Memory B cell (primary cell): ENCODE data around the gene IKZF4.
"Not testable (repeated sequence)": the region's sequence is repeated elsewhere in the genome, so short reads cannot be mapped to it uniquely, and the experiment has no call there.

Experiments used
- ATAC-seq: fragments of 150-1000 bp; cut with Tn5 transposase; 2 replicates; pipeline ENCODE4 v1.10.0; 2021; ENCODE audit warnings: low read depth, mild to moderate bottlenecking, moderate library complexity
- DNase-seq, 2 donors: peaks; one replicate each; pipeline ENCODE4 v3.0.0; 2022; ENCODE audit warnings: low spot score in 2 of 2
- H3K27ac Mint-ChIP-seq: one replicate; pipeline ENCODE4 v1.8.0; 2022; ENCODE audit warnings: mild to moderate bottlenecking, moderate library complexity, mixed read lengths
- H3K27me3 Mint-ChIP-seq: one replicate; pipeline ENCODE4 v1.8.0; 2022; ENCODE audit warnings: mixed read lengths
- H3K36me3 Mint-ChIP-seq: one replicate; pipeline ENCODE4 v1.8.0; 2022; ENCODE audit warnings: mild to moderate bottlenecking, mixed read lengths
- H3K4me1 Mint-ChIP-seq: one replicate; pipeline ENCODE4 v1.8.0; 2022; ENCODE audit warnings: mixed read lengths
- H3K4me3 Mint-ChIP-seq: one replicate; pipeline ENCODE4 v1.8.0; 2022; ENCODE audit warnings: mild to moderate bottlenecking, moderate library complexity, mixed read lengths
- H3K9me3 Mint-ChIP-seq: one replicate; pipeline ENCODE4 v1.8.0; 2022; ENCODE audit warnings: mixed read lengths

Gene IKZF4

DNA sequence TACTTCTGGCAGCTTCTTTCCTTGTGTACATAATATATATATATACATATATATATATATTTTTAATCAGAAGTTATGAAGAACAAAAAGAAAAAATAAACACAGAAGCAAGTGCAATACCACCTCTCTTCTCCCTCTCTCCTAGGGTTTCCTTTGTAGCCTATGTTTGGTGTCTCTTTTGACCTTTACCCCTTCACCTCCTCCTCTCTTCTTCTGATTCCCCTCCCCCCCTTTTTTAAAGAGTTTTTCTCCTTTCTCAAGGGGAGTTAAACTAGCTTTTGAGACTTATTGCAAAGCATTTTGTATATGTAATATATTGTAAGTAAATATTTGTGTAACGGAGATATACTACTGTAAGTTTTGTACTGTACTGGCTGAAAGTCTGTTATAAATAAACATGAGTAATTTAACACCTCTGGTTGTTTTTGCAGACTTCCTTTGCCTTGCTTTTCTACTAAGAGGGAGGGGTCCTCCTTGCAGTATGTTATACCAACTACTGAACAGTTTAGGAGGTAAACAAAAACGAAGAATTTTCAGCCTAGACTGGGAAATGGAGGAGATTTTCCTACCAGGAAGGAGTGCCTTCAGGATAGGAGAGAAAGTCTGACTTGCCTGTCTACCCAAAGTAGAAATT is 17.3 kb downstream of the IKZF4 start:
- H3K4me1 Mint-ChIP-seq, result peaks cover 11% of the 10 kb centered on the region
- no peak overlapping the region for H3K27ac Mint-ChIP-seq
- no peak for ATAC-seq
- H3K27me3 Mint-ChIP-seq, result no peaks in the 10 kb centered on the region
- H3K9me3 Mint-ChIP-seq, result no peaks in the 10 kb centered on the region
- DNase-seq, result no peak
- no peak overlapping the region for H3K4me3 Mint-ChIP-seq
- H3K36me3 Mint-ChIP-seq, result peaks cover 15% of the 10 kb centered on the region

DNA sequence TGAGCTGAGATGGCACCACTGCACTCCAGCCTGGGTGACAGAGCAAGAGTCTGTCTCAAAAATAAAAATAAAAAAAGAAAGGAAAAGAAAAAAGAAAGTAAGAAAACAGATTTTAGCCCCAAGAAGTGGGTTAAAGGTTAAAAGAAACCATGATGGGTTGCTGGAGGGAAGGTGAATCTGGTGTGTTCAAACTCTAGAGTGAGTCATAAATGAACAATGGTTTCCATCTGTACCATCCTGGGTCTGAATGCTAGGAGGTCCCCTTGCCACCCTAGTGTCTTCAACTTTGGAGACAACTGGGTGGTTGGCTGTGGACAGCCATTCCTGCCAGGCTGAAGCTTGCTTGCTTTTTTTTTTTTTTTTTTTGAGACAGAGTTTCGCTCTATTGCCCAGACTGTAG is 19.3 kb downstream of the IKZF4 start:
- ATAC-seq, result no peak
- no peak for DNase-seq
- H3K27me3 Mint-ChIP-seq, result no peaks in the 10 kb centered on the region
- peaks cover 20% of the 10 kb centered on the region for H3K36me3 Mint-ChIP-seq
- no peak overlapping the region for H3K27ac Mint-ChIP-seq
- H3K4me1 Mint-ChIP-seq, result peaks cover 13% of the 10 kb centered on the region
- no peaks in the 10 kb centered on the region for H3K9me3 Mint-ChIP-seq
- no peak overlapping the region for H3K4me3 Mint-ChIP-seq

DNA sequence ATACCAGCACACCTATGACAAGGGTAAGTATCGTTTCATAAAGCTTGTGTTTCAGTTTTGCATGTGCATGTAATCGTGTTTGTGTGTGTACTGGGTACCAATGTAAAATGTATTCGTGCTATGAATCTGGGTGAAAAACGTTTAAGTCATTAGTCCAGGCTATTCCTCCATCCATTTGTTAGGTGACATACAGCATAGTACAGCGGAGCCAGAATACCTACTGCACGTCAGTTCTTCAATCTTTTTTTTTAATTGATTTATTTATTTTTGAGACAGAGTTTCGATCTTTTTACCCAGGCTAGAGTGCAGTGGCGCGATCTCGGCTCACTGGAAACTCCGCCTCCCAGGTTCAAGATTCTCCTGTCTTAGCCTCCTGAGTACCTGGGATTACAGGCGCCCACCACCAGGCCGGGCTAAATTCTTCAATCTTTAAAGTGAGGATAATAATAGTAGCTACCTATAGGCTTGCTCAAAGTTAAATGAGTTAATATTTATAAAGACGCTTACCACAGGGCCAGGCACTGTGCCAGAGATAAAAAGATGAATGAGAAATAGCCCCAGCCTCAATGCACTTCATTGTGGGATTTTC is 20.2 kb downstream of the IKZF4 start:
- DNase-seq (no peak), ATAC-seq (no peak)
- no peaks in the 10 kb centered on the region for H3K9me3 Mint-ChIP-seq
- H3K27ac Mint-ChIP-seq, result peak overlapping the region; percentile 93
- peaks cover 13% of the 10 kb centered on the region for H3K4me1 Mint-ChIP-seq
- no peaks in the 10 kb centered on the region for H3K27me3 Mint-ChIP-seq
- H3K4me3 Mint-ChIP-seq, result peak overlapping the region; percentile 93
- peaks cover 16% of the 10 kb centered on the region for H3K36me3 Mint-ChIP-seq

DNA sequence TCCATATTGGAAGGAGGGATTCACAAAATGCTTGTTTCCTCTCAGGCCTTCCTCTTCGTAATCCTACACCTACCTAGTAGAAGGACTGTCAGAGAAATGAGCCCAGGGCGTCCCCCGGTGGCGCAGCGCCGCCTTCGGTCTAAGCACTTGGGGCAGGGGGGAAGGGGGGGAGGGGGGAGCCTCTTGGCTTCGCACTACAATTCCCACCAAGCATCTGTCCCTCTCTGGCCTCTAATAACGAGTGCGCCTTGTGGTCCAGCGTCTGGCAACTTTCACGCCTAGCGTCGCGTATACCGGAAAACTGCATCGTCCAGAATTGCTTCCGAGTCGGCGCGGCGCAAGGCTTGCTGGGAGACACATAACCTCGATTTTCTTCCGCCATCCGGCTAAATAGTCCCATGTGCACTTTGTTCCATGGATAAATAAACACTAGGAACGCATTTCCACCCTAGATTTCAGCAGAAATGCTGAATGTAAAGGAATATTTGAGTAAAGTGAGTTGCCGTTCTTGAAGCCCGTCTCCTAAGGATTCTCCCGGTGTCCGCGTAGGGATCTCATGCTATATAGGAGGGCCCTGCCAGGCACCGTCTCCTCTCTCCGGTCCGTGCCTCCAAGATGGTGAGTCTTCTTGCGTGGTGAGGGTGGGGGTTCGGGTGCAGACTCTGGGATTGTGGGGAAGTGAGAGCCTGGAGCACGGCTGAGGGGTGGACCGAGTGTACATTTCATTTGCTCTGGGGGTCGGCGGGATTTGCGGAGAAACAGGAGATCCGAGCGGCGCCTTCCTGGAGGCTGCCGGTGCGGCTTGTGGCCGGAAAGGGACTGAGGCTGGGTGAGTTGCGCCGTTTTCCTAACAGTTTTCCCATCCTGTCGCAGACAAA is 20.9 kb downstream of the IKZF4 start, which contains the start of gene RPS26:
Gene RPS26 (plus strand): TSS at position 367 of the 878 bp plus-strand sequence. CDS start 249 bp downstream, at position 616.
- Mint-ChIP-seq H3K9me3 (no peaks in the 10 kb centered on the region), H3K27ac (peak within 1 kb of the TSS; percentile 93), H3K4me1 (peaks cover 16% of the 10 kb centered on the region), H3K36me3 (peaks cover 15% of the 10 kb centered on the region), H3K27me3 (no peaks in the 10 kb centered on the region), H3K4me3 (peak within 1 kb of the TSS; percentile 93)
- DNase-seq (peak; percentile 84 to 91), ATAC-seq (peak; percentile 93)

DNA sequence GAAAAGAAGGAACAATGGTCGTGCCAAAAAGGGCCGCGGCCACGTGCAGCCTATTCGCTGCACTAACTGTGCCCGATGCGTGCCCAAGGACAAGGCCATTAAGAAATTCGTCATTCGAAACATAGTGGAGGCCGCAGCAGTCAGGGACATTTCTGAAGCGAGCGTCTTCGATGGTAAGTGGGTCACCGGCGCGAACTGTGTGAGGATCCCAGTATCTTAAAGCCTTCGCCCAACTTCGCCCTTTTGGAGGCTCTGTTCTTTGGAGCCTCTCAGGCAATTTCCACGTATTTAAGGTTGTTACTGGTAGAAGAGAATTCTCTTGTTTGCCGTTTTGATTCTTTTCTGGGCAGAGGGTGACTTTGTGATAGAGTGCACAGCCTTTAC is 21.6 kb downstream of the IKZF4 start:
- Mint-ChIP-seq H3K4me1 (peaks cover 16% of the 10 kb centered on the region), H3K4me3 (peak overlapping the region; percentile 93), H3K27ac (peak overlapping the region; percentile 93), H3K36me3 (peaks cover 13% of the 10 kb centered on the region)
- not testable (repeated sequence) for H3K9me3 Mint-ChIP-seq, ATAC-seq, H3K27me3 Mint-ChIP-seq, DNase-seq

DNA sequence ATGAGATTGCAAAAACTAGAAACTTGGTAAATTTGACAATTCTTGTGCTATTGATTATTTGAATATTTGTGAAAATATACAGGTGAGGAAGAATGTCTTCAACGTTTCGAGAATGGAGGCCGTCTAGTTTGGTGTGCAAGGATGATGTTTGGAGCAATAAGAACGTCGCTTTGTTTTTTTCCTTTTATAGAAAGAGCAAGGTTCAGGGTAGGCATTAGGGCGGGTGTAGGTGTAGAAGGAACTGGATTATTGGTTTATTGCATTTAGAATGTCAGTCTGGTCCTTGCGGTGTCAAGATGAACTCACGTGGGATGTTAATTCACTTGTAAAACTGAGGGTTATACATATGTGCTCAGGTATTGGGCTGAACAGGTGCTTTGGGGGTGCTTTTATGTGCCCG is 22.0 kb downstream of the IKZF4 start:
- peaks cover 13% of the 10 kb centered on the region for H3K36me3 Mint-ChIP-seq
- peak overlapping the region; percentile 93 for H3K27ac Mint-ChIP-seq
- H3K4me1 Mint-ChIP-seq, result peaks cover 16% of the 10 kb centered on the region
- ATAC-seq (no peak), DNase-seq (no peak)
- H3K9me3 Mint-ChIP-seq, result no peaks in the 10 kb centered on the region
- no peaks in the 10 kb centered on the region for H3K27me3 Mint-ChIP-seq
- H3K4me3 Mint-ChIP-seq, result peak overlapping the region; percentile 93

DNA sequence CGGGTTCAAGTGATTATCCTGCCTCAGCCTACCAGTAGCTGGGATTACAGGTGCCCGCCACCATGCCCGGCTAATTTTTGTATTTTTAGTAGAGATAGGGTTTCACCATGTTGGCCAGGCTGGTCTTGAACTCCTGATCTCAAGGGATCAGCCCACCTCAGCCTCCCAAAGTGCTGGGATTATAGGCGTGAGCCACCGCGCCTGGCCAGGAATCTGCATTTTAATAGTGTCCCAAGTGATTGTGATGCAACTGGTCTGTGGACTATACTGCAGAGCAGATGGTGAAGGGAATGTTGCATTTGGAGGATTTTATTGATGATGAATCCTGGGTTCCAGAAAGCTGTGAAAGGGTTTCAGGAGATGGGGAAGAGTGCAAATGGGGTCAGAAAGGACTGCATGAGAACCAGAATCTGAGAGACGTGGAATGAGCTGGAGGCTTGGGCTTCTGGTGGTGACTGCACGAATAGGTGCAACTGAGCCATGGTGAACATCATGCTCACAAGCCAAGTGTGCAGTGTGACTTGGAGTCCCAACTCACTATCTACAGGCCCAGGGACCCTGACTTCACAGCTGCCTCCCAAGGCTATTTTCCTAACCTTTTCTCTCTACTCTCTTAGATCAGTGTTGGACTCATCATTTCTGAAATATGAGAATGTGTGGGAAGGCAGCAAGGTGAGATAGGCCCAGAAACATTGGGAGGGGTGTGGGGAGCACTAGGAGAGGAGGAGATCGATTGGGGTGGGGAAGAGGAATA is 25.4 kb downstream of the IKZF4 start:
- ATAC-seq (no peak), DNase-seq (no peak)
- no peaks in the 10 kb centered on the region for H3K27me3 Mint-ChIP-seq
- peaks cover 13% of the 10 kb centered on the region for H3K36me3 Mint-ChIP-seq
- H3K27ac Mint-ChIP-seq, result peak overlapping the region; percentile 82
- no peaks in the 10 kb centered on the region for H3K9me3 Mint-ChIP-seq
- H3K4me1 Mint-ChIP-seq, result peaks cover 16% of the 10 kb centered on the region
- H3K4me3 Mint-ChIP-seq, result no peak overlapping the region

DNA sequence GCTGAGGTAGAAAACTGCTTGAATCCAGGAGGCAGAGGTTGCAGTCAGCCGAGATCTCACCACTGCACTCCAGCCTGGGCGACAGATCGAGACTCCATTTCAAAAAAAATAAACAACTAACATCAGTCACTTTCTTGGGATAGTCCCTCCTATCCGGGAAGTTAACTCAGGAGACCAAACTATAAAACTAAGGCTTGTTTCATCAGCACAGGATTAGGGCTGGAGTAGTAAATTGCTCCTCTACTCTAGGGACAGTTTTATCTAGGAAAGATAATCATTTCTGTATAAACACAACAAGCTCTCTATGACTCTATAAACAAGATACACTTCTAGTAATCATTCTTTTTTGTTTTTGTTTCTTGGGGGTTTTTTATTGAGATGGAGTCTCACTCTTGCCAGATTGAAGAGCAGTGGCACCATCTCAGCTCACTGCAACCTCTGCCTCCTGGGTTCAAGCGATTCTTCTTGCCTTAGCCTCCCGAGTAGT is 32.6 kb downstream of the IKZF4 start:
- Mint-ChIP-seq H3K27ac (no peak overlapping the region), H3K4me1 (no peaks in the 10 kb centered on the region), H3K4me3 (no peak overlapping the region), H3K36me3 (peaks cover 2% of the 10 kb centered on the region), H3K27me3 (no peaks in the 10 kb centered on the region), H3K9me3 (no peaks in the 10 kb centered on the region)
- no peak for DNase-seq
- no peak for ATAC-seq

DNA sequence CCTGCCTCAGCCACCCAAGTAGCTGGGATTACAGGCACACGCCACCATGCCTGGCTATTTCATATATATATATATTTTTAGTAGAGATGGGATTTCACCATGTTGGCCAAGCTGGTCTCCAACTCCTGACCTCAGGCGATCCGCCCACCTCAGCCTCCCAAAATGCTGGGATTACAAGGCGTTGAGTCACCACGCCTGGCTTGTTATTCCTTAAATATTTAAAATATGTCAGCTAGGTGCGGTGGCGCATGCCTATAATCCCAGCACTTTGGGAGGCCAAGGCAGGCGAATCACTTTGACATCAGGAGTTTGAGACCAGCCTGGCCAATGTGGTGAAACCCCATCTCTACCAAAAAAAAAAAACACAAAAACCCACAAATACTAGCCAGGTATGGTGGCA is 39.1 kb downstream of the IKZF4 start:
- not testable (repeated sequence) for H3K36me3 Mint-ChIP-seq, H3K27ac Mint-ChIP-seq, H3K4me1 Mint-ChIP-seq, ATAC-seq, H3K4me3 Mint-ChIP-seq, H3K9me3 Mint-ChIP-seq, H3K27me3 Mint-ChIP-seq, DNase-seq

DNA sequence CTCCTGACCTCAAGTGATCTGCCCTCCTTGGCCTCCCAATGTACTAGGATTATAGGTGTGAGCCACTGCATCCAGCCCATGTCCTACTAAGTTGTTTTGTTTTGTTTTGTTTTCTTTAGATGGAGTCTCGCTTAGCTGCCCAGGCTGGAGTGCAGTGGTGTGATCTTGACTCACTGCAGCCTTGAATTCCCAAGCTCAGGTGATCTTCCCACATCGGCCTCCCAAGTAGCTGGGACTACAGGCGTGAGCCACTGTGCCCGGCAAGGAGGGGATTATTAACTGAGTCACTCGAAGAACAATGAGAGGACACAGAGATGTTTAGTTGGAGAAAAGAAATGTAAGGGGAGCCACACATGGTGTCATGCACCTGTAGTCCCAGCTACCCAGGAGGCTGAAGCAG is 41.1 kb downstream of the IKZF4 start:
- H3K27ac Mint-ChIP-seq, result no peak overlapping the region
- no peaks in the 10 kb centered on the region for H3K4me1 Mint-ChIP-seq
- H3K4me3 Mint-ChIP-seq, result no peak overlapping the region
- no peak for ATAC-seq
- no peaks in the 10 kb centered on the region for H3K27me3 Mint-ChIP-seq
- H3K36me3 Mint-ChIP-seq, result peaks cover 2% of the 10 kb centered on the region
- peaks cover 2% of the 10 kb centered on the region for H3K9me3 Mint-ChIP-seq
- no peak for DNase-seq

DNA sequence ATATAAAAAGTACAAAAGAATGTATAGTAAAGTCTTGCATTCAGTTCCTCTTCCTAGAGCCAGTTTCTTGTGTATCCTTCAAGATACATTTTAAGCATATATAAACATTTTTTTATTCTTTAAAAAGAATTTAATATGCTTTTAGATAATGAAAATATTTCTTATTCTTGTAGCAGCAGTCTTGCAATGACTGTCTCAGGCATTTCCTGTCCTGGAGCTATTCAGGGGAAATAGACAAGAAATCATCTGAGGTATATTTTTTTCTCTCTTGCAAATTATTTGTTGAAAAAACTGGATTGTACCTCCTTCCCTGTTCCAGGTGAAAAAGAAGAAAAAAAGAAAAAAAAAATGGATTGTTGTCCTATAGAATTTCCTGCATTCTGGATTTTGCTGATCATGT is 42.2 kb downstream of the IKZF4 start:
- DNase-seq (no peak), ATAC-seq (no peak)
- H3K27ac Mint-ChIP-seq, result no peak overlapping the region
- no peaks in the 10 kb centered on the region for H3K27me3 Mint-ChIP-seq
- H3K4me3 Mint-ChIP-seq, result no peak overlapping the region
- peaks cover 2% of the 10 kb centered on the region for H3K9me3 Mint-ChIP-seq
- no peaks in the 10 kb centered on the region for H3K4me1 Mint-ChIP-seq
- H3K36me3 Mint-ChIP-seq, result peaks cover under 1% of the 10 kb centered on the region

DNA sequence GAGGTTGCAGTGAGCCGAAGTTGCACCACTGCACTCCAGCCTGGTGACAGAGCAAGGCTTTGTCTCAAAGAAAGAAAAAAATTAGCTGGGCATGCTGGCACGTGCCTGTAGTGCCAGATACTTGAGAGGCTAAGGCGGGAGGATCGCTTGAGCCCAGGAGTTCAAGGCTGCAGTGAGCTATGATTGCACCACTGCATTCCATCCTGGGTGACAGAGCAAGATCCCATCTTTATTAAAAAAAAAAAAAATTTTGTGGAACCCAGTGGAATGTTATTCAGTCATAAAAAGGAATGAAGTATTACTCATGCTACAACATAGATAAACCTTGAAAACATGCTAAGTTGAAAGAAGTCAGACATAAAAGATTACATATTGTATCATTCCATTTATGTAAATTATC is 50.8 kb downstream of the IKZF4 start:
- Mint-ChIP-seq H3K4me3 (no peak overlapping the region), H3K9me3 (no peaks in the 10 kb centered on the region), H3K27me3 (peaks cover 2% of the 10 kb centered on the region), H3K36me3 (no peaks in the 10 kb centered on the region), H3K27ac (no peak overlapping the region), H3K4me1 (no peaks in the 10 kb centered on the region)
- DNase-seq (no peak), ATAC-seq (no peak)

DNA sequence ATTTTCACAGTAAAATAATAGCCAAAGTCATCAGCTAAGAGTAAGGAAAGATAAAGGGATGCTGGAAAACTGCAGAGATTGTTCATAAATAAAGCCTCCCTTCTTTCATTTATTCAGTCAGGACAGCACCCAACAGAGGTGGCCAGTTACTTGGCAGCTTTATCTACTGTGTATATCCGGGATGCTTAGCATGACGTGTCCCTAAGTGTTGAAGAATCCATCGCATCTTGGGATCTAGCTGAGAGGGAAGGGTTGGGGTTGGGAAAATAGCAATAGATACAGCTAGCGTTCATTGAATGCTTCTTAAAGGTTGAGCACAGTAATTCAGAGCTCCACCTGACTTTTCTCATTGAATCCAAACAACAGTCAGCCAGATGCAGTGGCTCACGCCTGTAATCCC is 53.6 kb downstream of the IKZF4 start:
- no peak overlapping the region for H3K4me3 Mint-ChIP-seq
- no peaks in the 10 kb centered on the region for H3K4me1 Mint-ChIP-seq
- no peaks in the 10 kb centered on the region for H3K36me3 Mint-ChIP-seq
- no peaks in the 10 kb centered on the region for H3K9me3 Mint-ChIP-seq
- H3K27me3 Mint-ChIP-seq, result peaks cover 2% of the 10 kb centered on the region
- no peak overlapping the region for H3K27ac Mint-ChIP-seq
- DNase-seq (no peak), ATAC-seq (no peak)

DNA sequence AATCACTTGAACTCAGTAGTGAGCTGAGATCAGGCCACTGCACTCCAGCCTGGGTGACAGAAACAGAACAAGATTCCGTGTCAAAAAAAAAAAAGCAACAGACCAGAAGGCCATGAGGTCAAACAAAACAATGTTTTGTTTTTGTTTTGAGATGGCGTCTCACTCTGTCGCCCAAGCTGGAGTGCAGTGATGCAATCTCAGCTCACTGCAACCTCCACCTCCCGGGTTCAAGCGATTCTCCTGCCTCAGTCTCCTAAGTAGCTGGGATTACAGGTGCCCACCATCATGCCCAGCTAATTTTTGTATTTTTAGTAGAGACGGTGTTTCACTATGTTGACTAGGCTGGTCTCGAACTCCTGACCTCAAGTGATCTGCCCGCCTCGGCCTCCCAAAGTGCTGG is 57.1 kb downstream of the IKZF4 start:
- H3K27me3 Mint-ChIP-seq, DNase-seq, H3K27ac Mint-ChIP-seq, H3K36me3 Mint-ChIP-seq, H3K9me3 Mint-ChIP-seq, ATAC-seq, H3K4me1 Mint-ChIP-seq: not testable (repeated sequence)
- peak overlapping the region; percentile 37 for H3K4me3 Mint-ChIP-seq
